HepG2 (cell line): ENCODE data around the gene CEBPB. TPM values are rescaled to one million over a fixed set of nuclear protein-coding genes. Genes with fewer than 3 reads are reported as not detected.

ENCODE experiments used
- CENPX ChIP-seq: sonication (generic); formaldehyde crosslinking; IDR thresholded peaks from 2 replicates; pipeline ENCODE4 v1.9.0; 2021; ENCODE audit warnings: mild to moderate bottlenecking, missing genetic modification reagents, moderate library complexity
- DMAP1 ChIP-seq: IDR thresholded peaks from 2 replicates; pipeline ENCODE4 v1.6.1; 2016
- EZH2 ChIP-seq: conservative IDR thresholded peaks from 2 replicates; pipeline ENCODE4 v1.6.1; 2012; ENCODE audit warnings: mild to moderate bottlenecking, low read depth, low read length, moderate library complexity
- FIP1L1 ChIP-seq: fragments of 200-400 bp; formaldehyde crosslinking; IDR thresholded peaks from 2 replicates; pipeline ENCODE4 v1.6.1; 2018; ENCODE audit warnings: low read depth, mild to moderate bottlenecking, low read length, moderate library complexity, borderline replicate concordance; ENCODE audit not compliant: insufficient read depth
- FOXO1 ChIP-seq: sonication (generic); formaldehyde crosslinking; IDR thresholded peaks from 2 replicates; pipeline ENCODE4 v1.4.0; 2020; ENCODE audit warnings: missing genetic modification reagents
- GABPA ChIP-seq, 2 experiments: IDR thresholded peaks; 2 replicates each; pipeline ENCODE4 v1.6.1; 2011 to 2016; ENCODE audit warnings: low read depth in 2 of 2, low read length in 1 of 2, missing biosample characterization in 1 of 2, missing genetic modification characterization in 1 of 2
- HOXA7 ChIP-seq: sonication (generic); formaldehyde crosslinking; IDR thresholded peaks from 2 replicates; pipeline ENCODE4 v1.8.1; 2022; ENCODE audit warnings: mild to moderate bottlenecking, missing genetic modification reagents, moderate library complexity
- HOXD1 ChIP-seq: sonication (generic); formaldehyde crosslinking; IDR thresholded peaks from 2 replicates; pipeline ENCODE4 v1.5.0; 2020; ENCODE audit warnings: missing genetic modification reagents
- NAIF1 ChIP-seq: sonication (generic); formaldehyde crosslinking; IDR thresholded peaks from 2 replicates; pipeline ENCODE4 v1.5.0; 2020; ENCODE audit warnings: mild to moderate bottlenecking, missing genetic modification reagents, borderline replicate concordance
- NFRKB ChIP-seq: fragments of 450-650 bp; IDR thresholded peaks from 2 replicates; pipeline ENCODE4 v1.6.1; 2017
- PTBP1 ChIP-seq: fragments of 200-400 bp; formaldehyde crosslinking; IDR thresholded peaks from 2 replicates; pipeline ENCODE4 v1.6.1; 2018; ENCODE audit warnings: low read length, low read depth; ENCODE audit not compliant: poor library complexity, severe bottlenecking
- RXRA ChIP-seq: sonication (generic); formaldehyde crosslinking; IDR thresholded peaks from 2 replicates; pipeline ENCODE4 v1.5.1; 2020; ENCODE audit warnings: missing genetic modification reagents
- TAF15 ChIP-seq: fragments of 200-400 bp; formaldehyde crosslinking; IDR thresholded peaks from one replicate; pipeline ENCODE4 v1.6.1; 2018; ENCODE audit warnings: mild to moderate bottlenecking, low read depth, low read length; ENCODE audit not compliant: poor library complexity, severe bottlenecking
- TMF1 ChIP-seq: sonication (generic); formaldehyde crosslinking; IDR thresholded peaks from 2 replicates; pipeline ENCODE4 v1.8.1; 2022; ENCODE audit warnings: low read depth, missing genetic modification reagents
- ZC3H13 ChIP-seq: sonication (generic); formaldehyde crosslinking; IDR thresholded peaks from 2 replicates; pipeline ENCODE4 v1.8.1; 2023; ENCODE audit warnings: mild to moderate bottlenecking, missing genetic modification reagents, moderate library complexity
- ZNF33A ChIP-seq: sonication (generic); formaldehyde crosslinking; IDR thresholded peaks from 2 replicates; pipeline ENCODE4 v1.5.1; 2020; ENCODE audit warnings: missing genetic modification reagents, mild to moderate bottlenecking, moderate library complexity, borderline replicate concordance
- ZNF362 ChIP-seq: sonication (generic); formaldehyde crosslinking; IDR thresholded peaks from 2 replicates; pipeline ENCODE4 v1.4.0; 2020; ENCODE audit warnings: missing genetic modification reagents, mild to moderate bottlenecking, borderline replicate concordance
- ZNF407 ChIP-seq: sonication (generic); formaldehyde crosslinking; IDR thresholded peaks from one replicate; pipeline ENCODE4 v1.5.1; 2020; ENCODE audit warnings: mild to moderate bottlenecking, missing genetic modification reagents; ENCODE audit errors: not compliant biosample characterization
- ZNF543 ChIP-seq: sonication (generic); formaldehyde crosslinking; IDR thresholded peaks from 2 replicates; pipeline ENCODE4 v1.4.0; 2020; ENCODE audit warnings: mild to moderate bottlenecking, missing genetic modification reagents
- ZNF674 ChIP-seq: sonication (generic); formaldehyde crosslinking; IDR thresholded peaks from 2 replicates; pipeline ENCODE4 v1.5.0; 2020; ENCODE audit warnings: low read depth, mild to moderate bottlenecking, missing genetic modification reagents
- ZNF678 ChIP-seq: sonication (generic); formaldehyde crosslinking; IDR thresholded peaks from 2 replicates; pipeline ENCODE4 v1.4.0; 2020; ENCODE audit warnings: mild to moderate bottlenecking, missing genetic modification reagents
- polyA plus RNA-seq, 8 experiments: library from polyadenylated mRNA; depleted of rRNA in 3 of 8; stranded (reverse) in 7 of 8; unstranded in 1 of 8; fragments of >200 nt; fragmentation: Illumina TruSeq in 4 of 8; extraction: Trizol in 4 of 8; gene quantifications; 2 replicates each; pipeline versions ENCODE4 v1.2.1 to v1.2.3, GENCODE V29; 2011 to 2016; ENCODE audit warnings: low read depth in 4 of 8, missing spikeins in 1 of 8, mixed read lengths in 1 of 8; ENCODE audit not compliant: insufficient read depth in 1 of 8
- total RNA-seq, 5 experiments: library from RNA; depleted of rRNA; stranded (reverse); fragments of >200 nt; fragmentation: Illumina TruSeq; extraction: Trizol; gene quantifications; 2 replicates each; pipeline ENCODE4 v1.2.3, GENCODE V29; 2016; ENCODE audit warnings: low read depth in 1 of 5

CEBPB gene
- total and polyA plus RNA-seq, 2 of the 13 experiments (the other 11 are each of a cell fraction or from before 2014, with no cell fraction given) = 18.5 to 28.2 TPM

- no peak for TF ChIP-seq FIP1L1
- peak; percentile 79 for TF ChIP-seq ZNF543 (CRISPR knock-in tag)
- peak; percentile 59 for TF ChIP-seq ZNF407 (CRISPR knock-in tag)
- peak; percentile 98 for TF ChIP-seq DMAP1 (CRISPR knock-in tag)
- TF ChIP-seq EZH2 = no peak
- no peak for TF ChIP-seq TAF15
- TF ChIP-seq RXRA (CRISPR knock-in tag) = peak; percentile 93
- TF ChIP-seq HOXA7 = no peak
- peak; percentile 82; the same call in 1 of the 2 replicates for TF ChIP-seq ZNF33A (CRISPR knock-in tag)
- peak; percentile 81 for TF ChIP-seq HOXD1 (CRISPR knock-in tag)
- peak; percentile 95 for TF ChIP-seq NAIF1 (CRISPR knock-in tag)
- TF ChIP-seq ZNF678 (CRISPR knock-in tag) = peak; percentile 67; the same call in 1 of the 2 replicates
- peak; percentile 64 for TF ChIP-seq ZNF362 (CRISPR knock-in tag)
- TF ChIP-seq PTBP1 = no peak
- no peak for TF ChIP-seq GABPA (IDR thresholded peaks at IDR 0.05; ENCODE audit: low read depth, low read length)
- TF ChIP-seq GABPA (CRISPR knock-in tag; IDR thresholded peaks at IDR 0.05; ENCODE audit: low read depth) = peak; percentile 53; the same call in 1 of the 2 replicates
- peak; percentile 96; the same call in 1 of the 2 replicates for TF ChIP-seq ZC3H13 (CRISPR knock-in tag)
- peak; percentile 93 for TF ChIP-seq FOXO1 (CRISPR knock-in tag)
- TF ChIP-seq ZNF674 (CRISPR knock-in tag) = no peak
- no peak for TF ChIP-seq TMF1 (CRISPR knock-in tag)
- TF ChIP-seq NFRKB = no peak
- no peak for TF ChIP-seq CENPX (CRISPR knock-in tag)
These were observed 24.7 kb upstream of the CEBPB start (continued) for GRCh38 chr20:50165684-50166554.
